ENCODE results near the gene SPCS3.
"Not testable (repeated sequence)": the region's sequence is repeated elsewhere in the genome, so short reads cannot be mapped to it uniquely, and the experiment has no call there.

Gene SPCS3

GRCh38 chr4:176277162-176277904, 42.4 kb upstream of the SPCS3 start:
- peak; percentile 61 for TF ChIP-seq CTCF (IDR thresholded peaks at IDR 0.05; ENCODE audit: low read length, missing control alignments)
- peak; percentile 73 for DNase-seq (ENCODE audit: low read depth)
- no peak overlapping the region for H3K4me3 ChIP-seq (replicated peaks; ENCODE audit: low read depth, low read length)

GRCh38 chr4:176279560-176279959, 40.2 kb upstream of the SPCS3 start:
- DNase-seq (ENCODE audit: low read depth); H3K4me3 ChIP-seq (replicated peaks; ENCODE audit: low read depth, low read length): not testable (repeated sequence)

- no peak for TF ChIP-seq CTCF (IDR thresholded peaks at IDR 0.05; ENCODE audit: low read length, missing control alignments)
- no peak overlapping the region for H3K4me3 ChIP-seq (replicated peaks; ENCODE audit: low read depth, low read length)
- DNase-seq (ENCODE audit: low read depth): no peak
Measured at GRCh38 chr4:176286728-176287127, 33.0 kb upstream of the SPCS3 start.

- H3K4me3 ChIP-seq (replicated peaks; ENCODE audit: low read depth, low read length): no peak overlapping the region
- no peak for TF ChIP-seq CTCF (IDR thresholded peaks at IDR 0.05; ENCODE audit: low read length, missing control alignments)
- no peak for DNase-seq (ENCODE audit: low read depth)
Measured at GRCh38 chr4:176287546-176287945, 32.2 kb upstream of the SPCS3 start.

- H3K4me3 ChIP-seq (replicated peaks; ENCODE audit: low read depth, low read length): no peak overlapping the region
- no peak for TF ChIP-seq CTCF (IDR thresholded peaks at IDR 0.05; ENCODE audit: low read length, missing control alignments)
- no peak for DNase-seq (ENCODE audit: low read depth)
Measured at GRCh38 chr4:176288020-176288419, 31.7 kb upstream of the SPCS3 start.

- TF ChIP-seq CTCF (IDR thresholded peaks at IDR 0.05; ENCODE audit: low read length, missing control alignments): no peak
- DNase-seq (ENCODE audit: low read depth): no peak
- H3K4me3 ChIP-seq (replicated peaks; ENCODE audit: low read depth, low read length): no peak overlapping the region
Measured at GRCh38 chr4:176289561-176289960, 30.2 kb upstream of the SPCS3 start.

GRCh38 chr4:176290520-176290919, 29.2 kb upstream of the SPCS3 start:
- H3K4me3 ChIP-seq (replicated peaks; ENCODE audit: low read depth, low read length): no peak overlapping the region
- DNase-seq (ENCODE audit: low read depth): no peak
- TF ChIP-seq CTCF (IDR thresholded peaks at IDR 0.05; ENCODE audit: low read length, missing control alignments): no peak
